Measurements from ENCODE around the gene ARHGAP18. TPM values are rescaled to one million over a fixed set of nuclear protein-coding genes. Genes with fewer than 3 reads are reported as not detected.

ARHGAP18 gene
- total RNA-seq, 4 donors from 2014 or later, result 29.1 to 47.2 (median 38.5) TPM

DNA sequence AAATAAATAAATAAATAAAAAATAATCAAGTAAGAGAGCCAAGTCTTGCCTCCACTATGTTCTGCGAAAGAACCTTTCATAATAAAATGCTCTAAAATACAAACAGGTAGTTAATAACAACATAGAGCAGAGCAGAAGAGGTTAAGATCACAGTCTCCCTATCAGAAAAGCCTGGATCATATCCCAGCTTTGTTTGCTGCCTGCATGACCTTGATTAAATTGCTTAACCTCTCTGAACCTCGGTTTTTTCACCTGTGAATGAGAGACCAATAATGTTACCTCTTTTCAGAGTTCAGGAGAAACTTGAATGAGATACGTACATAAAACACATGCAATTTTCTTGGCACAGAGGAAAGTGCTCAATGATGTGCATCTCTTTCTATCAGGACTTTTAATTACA lies 44.4 kb downstream of the ARHGAP18 start:
- no peak for DNase-seq (ENCODE audit: low spot score)
- ATAC-seq (ENCODE audit: low FRiP score), result no peak
- TF ChIP-seq, protein P1, sequence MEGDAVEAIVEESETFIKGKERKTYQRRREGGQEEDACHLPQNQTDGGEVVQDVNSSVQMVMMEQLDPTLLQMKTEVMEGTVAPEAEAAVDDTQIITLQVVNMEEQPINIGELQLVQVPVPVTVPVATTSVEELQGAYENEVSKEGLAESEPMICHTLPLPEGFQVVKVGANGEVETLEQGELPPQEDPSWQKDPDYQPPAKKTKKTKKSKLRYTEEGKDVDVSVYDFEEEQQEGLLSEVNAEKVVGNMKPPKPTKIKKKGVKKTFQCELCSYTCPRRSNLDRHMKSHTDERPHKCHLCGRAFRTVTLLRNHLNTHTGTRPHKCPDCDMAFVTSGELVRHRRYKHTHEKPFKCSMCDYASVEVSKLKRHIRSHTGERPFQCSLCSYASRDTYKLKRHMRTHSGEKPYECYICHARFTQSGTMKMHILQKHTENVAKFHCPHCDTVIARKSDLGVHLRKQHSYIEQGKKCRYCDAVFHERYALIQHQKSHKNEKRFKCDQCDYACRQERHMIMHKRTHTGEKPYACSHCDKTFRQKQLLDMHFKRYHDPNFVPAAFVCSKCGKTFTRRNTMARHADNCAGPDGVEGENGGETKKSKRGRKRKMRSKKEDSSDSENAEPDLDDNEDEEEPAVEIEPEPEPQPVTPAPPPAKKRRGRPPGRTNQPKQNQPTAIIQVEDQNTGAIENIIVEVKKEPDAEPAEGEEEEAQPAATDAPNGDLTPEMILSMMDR (IDR thresholded peaks at IDR 0.05), result no peak

DNA sequence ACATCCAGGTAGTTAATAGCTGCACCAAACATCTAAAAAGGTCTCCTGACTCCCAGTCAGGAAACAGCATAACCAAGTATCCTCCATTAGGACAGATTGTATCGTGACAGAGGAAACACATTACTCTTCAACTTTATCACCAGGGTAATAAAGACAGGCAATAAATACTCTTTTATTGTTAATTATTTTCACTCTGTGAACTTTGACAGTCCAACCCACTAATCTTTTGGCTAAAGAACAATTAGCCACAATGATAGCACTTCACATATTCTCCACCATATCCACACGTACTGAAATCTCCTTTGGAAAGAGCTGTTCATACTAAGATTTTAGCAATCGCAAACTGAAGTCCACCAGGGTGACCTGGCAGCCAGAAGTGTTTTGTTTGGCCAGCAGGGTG lies 46.4 kb downstream of the ARHGAP18 start:
- ATAC-seq (ENCODE audit: low FRiP score) (no peak), DNase-seq (ENCODE audit: low spot score) (no peak)
- TF ChIP-seq, protein P1 (IDR thresholded peaks at IDR 0.05), result no peak

DNA sequence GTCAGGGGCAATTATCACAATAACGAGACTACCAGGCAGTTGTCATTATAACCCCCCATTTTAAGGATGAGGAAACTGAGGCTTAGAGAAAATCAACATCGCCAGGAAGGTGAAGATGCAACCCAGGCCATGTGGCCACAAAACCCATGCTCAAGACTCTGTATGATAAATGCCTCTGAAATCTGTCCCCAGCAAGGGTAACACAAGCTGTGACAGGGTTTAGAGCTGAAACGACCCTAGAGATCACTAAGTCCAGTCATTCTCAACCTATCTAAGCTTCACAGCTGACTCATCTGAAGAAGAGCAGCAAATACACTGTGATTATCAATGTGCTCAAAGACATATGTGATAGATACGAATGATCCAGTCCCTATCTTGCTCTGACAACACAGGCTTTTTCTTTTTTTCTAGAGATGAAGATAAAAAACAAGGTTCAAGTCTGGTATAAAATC lies 47.0 kb downstream of the ARHGAP18 start:
- DNase-seq (ENCODE audit: low spot score), result no peak
- no peak for ATAC-seq (ENCODE audit: low FRiP score)
- TF ChIP-seq, protein P1 (IDR thresholded peaks at IDR 0.05), result no peak

DNA sequence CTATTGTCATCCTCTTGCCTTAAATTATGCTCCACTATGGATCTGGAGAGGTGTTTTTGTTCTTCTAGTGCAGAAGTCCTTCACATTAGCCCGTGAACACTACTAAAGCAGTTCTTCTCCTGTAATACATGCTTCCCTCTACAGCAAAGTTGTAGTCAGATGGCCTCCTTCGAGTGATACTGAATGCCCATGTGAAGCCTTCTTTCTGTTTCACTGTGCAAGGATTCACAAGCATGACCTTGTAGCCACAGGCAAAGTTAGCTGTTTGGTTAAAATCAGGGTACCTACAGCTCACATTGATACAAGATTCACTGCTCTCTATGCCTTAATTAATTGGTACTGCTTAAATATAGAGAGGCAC lies 47.6 kb downstream of the ARHGAP18 start:
- TF ChIP-seq, protein P1 (IDR thresholded peaks at IDR 0.05), result no peak
- no peak for ATAC-seq (ENCODE audit: low FRiP score)
- DNase-seq (ENCODE audit: low spot score), result no peak

GRCh38 chr6:129661536-129662405 lies 48.2 kb downstream of the ARHGAP18 start:
- TF ChIP-seq, protein P1 (IDR thresholded peaks at IDR 0.05), result no peak
- DNase-seq (ENCODE audit: low spot score) (no peak), ATAC-seq (ENCODE audit: low FRiP score) (no peak)

GRCh38 chr6:129660346-129660676 lies 49.7 kb downstream of the ARHGAP18 start:
- DNase-seq (ENCODE audit: low spot score) (no peak), ATAC-seq (ENCODE audit: low FRiP score) (no peak)
- TF ChIP-seq, protein P1 (IDR thresholded peaks at IDR 0.05), result no peak
